Measurements from ENCODE around the gene SMG6.
"Not testable (repeated sequence)": the region's sequence is repeated elsewhere in the genome, so short reads cannot be mapped to it uniquely, and the experiment has no call there.

SMG6 gene

GRCh38 chr17:2303204-2304188 lies at the start of gene SMG6, which contains the start of gene SRR:
Gene SMG6 (minus strand): TSS chr17:2303785. CDS start chr17:2303720, 65 bp downstream.
Gene SRR (plus strand): TSS chr17:2303950. CDS start chr17:2315561, 11,611 bp downstream.
- DNase-seq (ENCODE audit: low read depth in 2 of 2): peak; percentile 85 to 93

GRCh38 chr17:2351269-2351668 lies 47.7 kb upstream of the SMG6 start:
- DNase-seq (ENCODE audit: low read depth in 2 of 2): no peak

- DNase-seq (ENCODE audit: low read depth in 2 of 2): no peak
Observed at GRCh38 chr17:2347805-2348685, 44.5 kb upstream of the SMG6 start.

GRCh38 chr17:2346475-2346874 lies 42.9 kb upstream of the SMG6 start:
- no peak for DNase-seq (ENCODE audit: low read depth in 2 of 2)

- DNase-seq (ENCODE audit: low read depth in 2 of 2): no peak
Observed at GRCh38 chr17:2344528-2344927, 40.9 kb upstream of the SMG6 start.

GRCh38 chr17:2343421-2343820 lies 39.8 kb upstream of the SMG6 start:
- peak in 1 of 2 donors; percentile 53 for DNase-seq (ENCODE audit: low read depth in 2 of 2)

- DNase-seq (ENCODE audit: low read depth in 2 of 2): no peak
Observed at GRCh38 chr17:2338315-2338657, 34.7 kb upstream of the SMG6 start.

- DNase-seq (ENCODE audit: low read depth in 2 of 2): peak in 1 of 2 donors; percentile 37
Observed at GRCh38 chr17:2337544-2338314, 34.1 kb upstream of the SMG6 start.

- peak; percentile 28 to 69 for DNase-seq (ENCODE audit: low read depth in 2 of 2)
Observed at GRCh38 chr17:2336852-2337543, 33.4 kb upstream of the SMG6 start, which contains the start of gene SGSM2. Gene SGSM2 (plus strand): TSS chr17:2337501. CDS start chr17:2337689, 188 bp downstream.

GRCh38 chr17:2336215-2336851 lies 32.7 kb upstream of the SMG6 start, which contains the start of gene TSR1:
Gene TSR1 (minus strand): TSS chr17:2336457. CDS start chr17:2336427, 30 bp downstream.
- peak; percentile 83 to 87 for DNase-seq (ENCODE audit: low read depth in 2 of 2)

- no peak for DNase-seq (ENCODE audit: low read depth in 2 of 2)
Observed at GRCh38 chr17:2335726-2336214, 32.2 kb upstream of the SMG6 start.

- DNase-seq (ENCODE audit: low read depth in 2 of 2): no peak
Observed at GRCh38 chr17:2331303-2331702, 27.7 kb upstream of the SMG6 start.

GRCh38 chr17:2323629-2324314 lies 20.2 kb upstream of the SMG6 start:
- DNase-seq (ENCODE audit: low read depth in 2 of 2): no peak

GRCh38 chr17:2321399-2321798 lies 17.8 kb upstream of the SMG6 start:
- DNase-seq (ENCODE audit: low read depth in 2 of 2): no peak

GRCh38 chr17:2319051-2319450 lies 15.5 kb upstream of the SMG6 start:
- DNase-seq (ENCODE audit: low read depth in 2 of 2): no peak

GRCh38 chr17:2317796-2318195 lies 14.2 kb upstream of the SMG6 start:
- no peak for DNase-seq (ENCODE audit: low read depth in 2 of 2)

- DNase-seq (ENCODE audit: low read depth in 2 of 2): not testable (repeated sequence)
Observed at GRCh38 chr17:2316916-2317205, 13.3 kb upstream of the SMG6 start.

- DNase-seq (ENCODE audit: low read depth in 2 of 2): no peak
Observed at GRCh38 chr17:2312736-2313135, 9.2 kb upstream of the SMG6 start.

GRCh38 chr17:2309338-2310154 lies 6.0 kb upstream of the SMG6 start:
- no peak for DNase-seq (ENCODE audit: low read depth in 2 of 2)

All from stimulated activated CD8-positive, alpha-beta memory T cell treated with anti-CD3 and anti-CD28 coated beads, Interleukin-7, amount 100 ng/mL, for 4 hours (primary cell).